Measurements from ENCODE around the gene BTF3.

The BTF3 gene

GRCh38 chr5:73487815-73488214, 10.4 kb upstream of the BTF3 start:
- no peaks in the 10 kb centered on the region for H3K36me3 ChIP-seq
- no peak overlapping the region for H3K4me3 ChIP-seq (ENCODE audit: low read depth in 1 of 2, low read length in 1 of 2)
- H3K27me3 ChIP-seq, result peaks cover 57% of the 10 kb centered on the region
- no peak for TF ChIP-seq CTCF (IDR thresholded peaks at IDR 0.05)
- no peaks in the 10 kb centered on the region for H3K4me1 ChIP-seq (ENCODE audit: control insufficient read depth in 1 of 2, insufficient read depth in 1 of 2, low read depth in 1 of 2, low read length in 1 of 2)
- H3K27ac ChIP-seq, result no peak overlapping the region
- no peaks in the 10 kb centered on the region for H3K9me3 ChIP-seq

DNA sequence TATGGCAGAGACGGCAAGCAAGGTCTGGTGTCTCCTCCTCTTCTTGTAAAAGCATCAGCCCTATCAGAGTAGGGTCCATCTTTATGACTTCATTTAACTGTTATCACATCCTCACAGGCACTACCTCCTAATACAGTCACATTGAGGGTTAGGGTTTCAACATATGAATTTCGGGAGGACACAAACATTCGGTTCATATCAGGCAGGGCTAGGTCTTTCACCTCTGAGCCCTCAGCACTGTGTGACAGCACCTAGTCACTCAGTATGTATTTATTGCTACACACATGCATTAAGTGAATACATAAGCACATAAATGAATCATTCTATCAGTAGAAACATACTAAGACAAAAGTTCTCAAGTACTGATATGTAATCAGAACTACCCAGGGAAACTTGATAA, 9.4 kb upstream of the BTF3 start:
- no peak for TF ChIP-seq CTCF (IDR thresholded peaks at IDR 0.05)
- no peaks in the 10 kb centered on the region for H3K36me3 ChIP-seq
- H3K9me3 ChIP-seq, result no peaks in the 10 kb centered on the region
- H3K27me3 ChIP-seq, result peaks cover 59% of the 10 kb centered on the region
- no peak overlapping the region for H3K4me3 ChIP-seq (ENCODE audit: low read depth in 1 of 2, low read length in 1 of 2)
- no peak overlapping the region for H3K27ac ChIP-seq
- no peaks in the 10 kb centered on the region for H3K4me1 ChIP-seq (ENCODE audit: control insufficient read depth in 1 of 2, insufficient read depth in 1 of 2, low read depth in 1 of 2, low read length in 1 of 2)

DNA sequence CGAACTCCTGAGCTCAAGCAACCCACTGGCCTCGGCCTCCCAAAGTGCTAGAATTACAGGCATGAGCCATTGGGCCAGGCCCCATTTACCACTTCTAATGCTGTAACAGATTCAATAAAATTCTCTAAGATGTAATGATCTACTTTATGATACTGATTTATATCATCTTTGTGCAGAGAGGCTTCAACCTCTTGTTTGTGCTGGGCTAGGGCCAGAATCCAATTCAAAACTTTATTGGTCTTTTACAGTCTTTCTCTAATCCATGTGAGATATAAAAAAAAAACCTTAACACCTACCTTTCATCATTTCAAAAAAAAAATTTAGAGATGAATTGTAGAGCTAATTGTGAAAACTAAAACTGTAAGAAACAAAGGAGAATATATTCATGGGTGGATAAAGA, 8.2 kb upstream of the BTF3 start:
- H3K36me3 ChIP-seq, result no peaks in the 10 kb centered on the region
- H3K9me3 ChIP-seq, result no peaks in the 10 kb centered on the region
- no peak overlapping the region for H3K4me3 ChIP-seq (ENCODE audit: low read depth in 1 of 2, low read length in 1 of 2)
- TF ChIP-seq CTCF (IDR thresholded peaks at IDR 0.05), result no peak
- no peaks in the 10 kb centered on the region for H3K4me1 ChIP-seq (ENCODE audit: control insufficient read depth in 1 of 2, insufficient read depth in 1 of 2, low read depth in 1 of 2, low read length in 1 of 2)
- H3K27me3 ChIP-seq, result peaks cover 65% of the 10 kb centered on the region
- H3K27ac ChIP-seq, result no peak overlapping the region

DNA sequence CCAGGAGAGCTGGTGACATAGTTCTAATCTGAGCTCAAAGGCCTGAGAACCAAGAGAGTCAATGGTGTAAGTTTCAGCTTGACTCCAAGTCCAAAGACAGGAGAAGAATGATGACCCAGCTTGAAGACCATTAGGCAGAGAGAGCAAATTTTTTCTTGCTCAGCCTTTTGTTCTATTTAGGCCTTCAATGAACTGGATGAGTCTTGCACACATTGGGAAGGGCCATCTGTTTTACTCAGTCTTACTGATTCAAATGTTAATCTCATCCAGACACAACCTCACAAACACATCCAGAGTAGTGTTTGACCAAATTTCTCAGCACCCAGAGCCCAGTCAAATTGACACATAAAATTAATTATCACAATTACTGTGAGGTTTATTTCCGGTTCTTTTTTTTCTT, 7.1 kb upstream of the BTF3 start:
- no peak for TF ChIP-seq CTCF (IDR thresholded peaks at IDR 0.05)
- Histone ChIP-seq H3K4me1 (ENCODE audit: control insufficient read depth in 1 of 2, insufficient read depth in 1 of 2, low read depth in 1 of 2, low read length in 1 of 2) (no peaks in the 10 kb centered on the region), H3K27me3 (peaks cover 76% of the 10 kb centered on the region), H3K9me3 (no peaks in the 10 kb centered on the region), H3K36me3 (no peaks in the 10 kb centered on the region), H3K27ac (no peak overlapping the region), H3K4me3 (ENCODE audit: low read depth in 1 of 2, low read length in 1 of 2) (no peak overlapping the region)

- no peak overlapping the region for H3K27ac ChIP-seq
- no peak for TF ChIP-seq CTCF (IDR thresholded peaks at IDR 0.05)
- H3K27me3 ChIP-seq, result peaks cover 62% of the 10 kb centered on the region
- H3K4me3 ChIP-seq (ENCODE audit: low read depth in 1 of 2, low read length in 1 of 2), result no peak overlapping the region
- peaks cover 6% of the 10 kb centered on the region in 2 experiments for H3K4me1 ChIP-seq (ENCODE audit: control insufficient read depth in 1 of 2, insufficient read depth in 1 of 2, low read depth in 1 of 2, low read length in 1 of 2)
- no peaks in the 10 kb centered on the region for H3K9me3 ChIP-seq
- no peaks in the 10 kb centered on the region for H3K36me3 ChIP-seq
Measured at GRCh38 chr5:73493421-73493820, 4.8 kb upstream of the BTF3 start.

- no peaks in the 10 kb centered on the region for H3K9me3 ChIP-seq
- no peak overlapping the region for H3K4me3 ChIP-seq (ENCODE audit: low read depth in 1 of 2, low read length in 1 of 2)
- H3K27ac ChIP-seq, result no peak overlapping the region
- H3K36me3 ChIP-seq, result no peaks in the 10 kb centered on the region
- peaks cover 16 to 17% of the 10 kb centered on the region in 2 experiments for H3K4me1 ChIP-seq (ENCODE audit: control insufficient read depth in 1 of 2, insufficient read depth in 1 of 2, low read depth in 1 of 2, low read length in 1 of 2)
- TF ChIP-seq CTCF (IDR thresholded peaks at IDR 0.05), result no peak
- peaks cover 50% of the 10 kb centered on the region for H3K27me3 ChIP-seq
Measured at GRCh38 chr5:73494721-73495120, 3.5 kb upstream of the BTF3 start.
